ELR (cell line): ENCODE measurements around the gene KRT76.
"Not testable (repeated sequence)": the region's sequence is repeated elsewhere in the genome, so short reads cannot be mapped to it uniquely, and the experiment has no call there.

Source experiments
- DNase-seq: peaks from one replicate; pipeline ENCODE4 v3.0.0-alpha.2; 2015; ENCODE audit warnings: low read depth

Gene KRT76

DNA sequence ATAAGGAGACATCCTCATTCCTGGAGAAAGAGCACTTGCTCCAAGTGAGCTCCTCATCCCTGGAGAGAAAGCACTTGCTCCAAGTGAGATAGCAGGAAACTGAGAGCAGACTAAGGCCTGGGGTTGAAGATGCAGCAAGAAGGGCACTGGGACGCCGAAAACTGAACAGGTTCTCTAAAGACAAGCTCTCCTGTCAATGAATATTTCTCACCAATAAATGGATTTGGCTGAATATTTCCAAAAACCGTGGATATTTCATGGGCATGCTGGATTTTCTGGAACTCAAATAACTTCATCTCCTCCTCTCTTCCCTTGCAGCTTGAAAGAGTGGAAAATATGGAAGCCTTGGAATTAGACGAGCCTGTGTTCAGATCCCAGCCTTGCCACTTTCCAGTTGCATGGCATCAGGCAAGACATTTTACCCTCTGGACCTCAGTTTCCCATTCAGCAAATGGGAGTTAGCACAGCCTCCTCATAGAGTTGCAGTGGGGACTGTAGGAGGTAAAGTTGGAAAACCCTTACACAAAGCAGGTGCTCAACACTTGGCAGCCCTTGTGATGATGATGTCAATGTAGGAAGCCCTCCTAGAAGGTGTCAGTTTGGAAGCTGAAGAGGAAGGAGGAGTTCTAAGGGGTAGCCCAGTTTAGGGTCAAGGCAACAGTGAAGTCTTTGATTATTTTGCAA lies 4.4 kb upstream of the KRT76 start:
- no peak for DNase-seq

GRCh38 chr12:52779914-52780313 lies 2.8 kb upstream of the KRT76 start:
- no peak for DNase-seq

DNA sequence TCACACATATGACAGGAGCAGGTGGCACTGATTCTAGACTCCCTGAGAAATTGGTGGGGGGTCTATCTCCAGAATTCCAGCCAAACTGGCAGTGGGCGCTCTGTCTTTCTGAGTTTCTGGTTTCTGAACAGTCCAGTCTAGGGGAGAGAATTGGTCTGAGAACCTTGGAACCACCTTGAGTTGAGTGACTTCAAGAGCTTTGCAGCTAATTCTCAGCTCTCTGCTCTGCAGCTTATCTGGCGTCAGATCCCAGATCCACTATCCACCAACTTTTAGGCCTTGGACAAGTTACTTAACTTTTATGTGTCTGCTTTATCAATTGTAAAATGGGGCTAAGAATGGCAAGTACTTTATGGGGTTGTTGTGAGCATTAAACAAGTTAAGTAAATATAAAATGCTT lies 1.7 kb upstream of the KRT76 start:
- no peak for DNase-seq

GRCh38 chr12:52777566-52777965 lies 421 bp upstream of the KRT76 start:
- DNase-seq: no peak

DNA sequence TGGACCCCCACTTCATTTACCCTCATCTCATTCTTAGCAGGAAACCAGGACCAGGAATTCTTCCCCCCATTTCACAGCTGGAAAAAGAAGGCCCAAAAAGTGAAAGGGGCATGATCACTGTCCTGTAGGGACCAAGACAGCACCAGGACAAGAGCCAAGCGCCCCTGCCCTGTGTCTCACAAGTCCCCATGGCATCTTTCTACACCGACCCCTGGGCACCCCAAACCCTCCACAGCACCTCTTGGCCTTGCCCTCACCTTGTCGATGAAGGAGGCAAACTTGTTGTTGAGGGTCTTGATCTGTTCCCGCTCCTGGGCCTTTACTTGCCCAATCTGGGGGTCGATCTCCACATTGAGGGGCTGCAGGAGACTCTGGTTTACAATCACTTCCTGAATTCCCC lies 710 bp downstream of the KRT76 start:
- DNase-seq: no peak

DNA sequence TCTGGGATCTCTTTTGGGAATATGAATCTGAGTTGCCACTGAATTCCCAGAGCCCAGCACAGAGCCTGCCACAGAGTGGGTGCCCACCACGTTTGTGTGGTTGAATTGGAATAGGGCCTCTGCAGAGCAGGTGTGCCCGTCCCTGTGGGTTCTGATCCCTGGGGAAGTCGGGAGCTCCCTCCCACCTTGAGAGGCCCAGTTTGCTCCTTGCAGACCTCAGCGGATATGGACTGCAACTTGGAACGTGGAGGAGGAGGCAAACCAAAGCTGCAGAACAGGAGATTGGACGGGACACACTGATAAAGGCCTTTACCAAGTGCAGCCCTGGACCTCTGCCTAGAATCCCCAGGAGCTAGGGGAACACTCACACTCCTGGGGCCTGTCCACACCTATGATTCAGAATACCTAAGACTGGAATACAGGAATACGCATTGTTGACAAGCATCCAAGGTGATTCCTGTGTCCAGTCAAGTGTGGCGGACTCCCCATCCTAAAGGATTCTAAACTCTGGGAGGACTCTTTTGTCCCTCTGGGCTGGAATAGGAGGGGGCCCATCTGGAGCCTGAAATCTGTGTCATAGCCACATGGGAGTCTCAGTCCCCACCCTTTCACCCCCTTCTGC lies 2.4 kb downstream of the KRT76 start:
- no peak for DNase-seq

- no peak for DNase-seq
Observed at GRCh38 chr12:52772772-52773171, 4.4 kb downstream of the KRT76 start.

GRCh38 chr12:52772188-52772587 lies 5.0 kb downstream of the KRT76 start:
- DNase-seq: no peak

GRCh38 chr12:52771505-52771904 lies 5.6 kb downstream of the KRT76 start:
- DNase-seq: no peak

DNA sequence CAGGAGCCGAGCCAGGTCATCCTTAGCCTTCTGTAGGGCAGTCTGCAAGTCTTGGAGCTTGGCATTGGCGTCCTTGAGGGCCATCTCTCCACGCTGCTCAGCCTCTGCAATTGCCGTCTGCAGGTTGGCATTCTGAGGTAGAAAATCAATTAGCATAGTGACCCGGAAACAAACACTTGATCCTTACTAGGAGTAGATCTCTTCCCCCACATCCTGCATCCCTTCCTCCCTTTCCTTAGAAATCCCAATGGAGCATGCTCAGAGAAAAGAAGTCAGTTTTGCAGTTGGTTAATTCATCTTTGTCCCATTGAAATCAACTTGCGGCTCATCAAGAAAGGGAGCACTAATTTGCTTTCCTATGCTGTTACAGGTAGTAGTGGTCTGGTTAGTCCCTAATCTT lies 6.1 kb downstream of the KRT76 start:
- no peak for DNase-seq

DNA sequence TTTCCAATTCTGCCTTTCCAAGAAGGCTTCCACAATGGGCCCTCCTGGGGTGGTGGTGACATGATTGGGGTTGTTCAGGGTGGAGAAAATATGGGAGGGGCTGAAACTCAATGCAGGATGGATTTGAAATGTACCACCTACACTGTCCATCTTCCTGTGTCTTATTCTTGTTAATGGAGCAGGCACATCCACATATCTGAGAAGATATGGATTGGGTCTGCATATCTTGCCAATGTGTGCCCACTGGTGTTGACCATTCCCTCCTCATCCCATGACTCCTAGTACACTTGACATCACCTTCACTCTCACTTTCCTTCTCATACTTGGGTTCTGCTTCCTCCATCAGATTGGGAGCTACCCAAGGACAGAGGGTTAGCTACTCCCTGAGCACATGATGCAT lies 7.2 kb downstream of the KRT76 start:
- no peak for DNase-seq

DNA sequence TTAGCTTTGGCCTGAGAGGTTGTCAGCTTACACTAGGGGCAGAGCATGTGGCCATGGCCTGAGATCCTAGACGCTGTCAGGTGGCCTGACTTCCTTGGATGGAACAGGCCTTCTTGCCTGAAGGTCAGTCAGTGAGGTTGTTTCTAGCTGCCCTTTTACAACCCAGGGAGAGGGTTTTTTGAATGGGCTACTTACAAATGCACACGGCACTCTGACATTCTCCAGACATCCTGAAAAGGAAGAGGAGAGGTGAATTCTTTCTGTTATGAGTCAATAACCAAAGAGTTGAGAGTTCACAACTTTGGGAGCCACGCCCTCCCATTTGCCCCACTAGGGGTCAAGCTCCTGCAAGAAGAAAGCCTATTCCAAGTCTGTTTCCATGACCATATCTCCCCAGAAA lies 7.8 kb downstream of the KRT76 start:
- no peak for DNase-seq

DNA sequence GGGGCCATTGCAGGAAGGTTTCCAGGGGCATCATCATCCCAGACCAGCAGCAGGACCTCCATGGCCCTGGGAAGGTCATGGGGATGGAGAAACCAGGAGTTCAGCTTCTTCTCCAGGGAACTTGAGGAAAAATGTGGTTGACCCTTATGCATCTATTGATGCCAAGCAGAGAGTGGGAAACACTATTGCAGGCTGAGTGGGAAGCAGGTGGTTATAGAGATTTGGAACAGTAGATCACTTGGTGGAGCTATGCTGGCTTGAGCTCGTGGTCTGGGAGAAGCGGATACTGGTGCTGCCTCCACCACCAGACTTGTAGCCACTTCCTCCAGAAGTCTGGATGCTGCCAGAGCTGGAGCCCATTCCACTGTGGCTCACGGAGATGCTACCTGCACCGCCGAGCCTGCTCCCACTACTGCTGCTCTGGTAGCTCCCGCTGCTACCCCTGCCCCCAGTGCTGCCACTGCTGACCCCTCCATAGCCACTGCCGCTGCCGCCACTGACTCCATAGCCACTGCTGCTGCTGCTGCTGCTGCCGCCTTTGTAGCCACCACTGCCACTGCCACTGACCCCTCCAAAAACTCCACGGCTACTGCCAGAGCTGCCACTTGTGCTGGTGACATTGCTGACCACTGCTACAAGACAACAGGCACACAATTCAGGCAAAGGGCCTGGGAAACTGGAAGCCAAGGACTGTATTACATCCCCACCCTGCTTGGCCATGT lies 8.5 kb downstream of the KRT76 start:
- DNase-seq: no peak

DNA sequence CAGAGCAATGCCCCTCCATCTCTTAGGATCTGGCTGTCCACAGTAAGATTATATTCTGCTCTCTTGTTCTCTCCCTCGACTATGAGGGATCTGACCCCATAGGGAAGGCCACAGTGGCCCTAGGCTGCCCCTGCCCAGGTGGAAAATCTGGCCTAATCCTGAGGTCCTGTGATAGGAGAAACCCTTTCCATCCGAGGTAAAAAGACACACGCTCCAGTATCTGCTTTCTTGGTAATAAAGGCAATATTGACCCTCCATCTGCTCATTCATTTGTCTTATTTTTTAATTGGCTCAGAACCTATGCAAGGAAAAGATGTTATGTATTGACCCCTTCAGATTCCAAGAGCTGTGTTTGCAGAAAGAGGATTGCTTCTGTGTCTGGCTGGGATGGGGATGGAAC lies 9.7 kb downstream of the KRT76 start:
- DNase-seq: no peak

GRCh38 chr12:52767020-52767379 lies 10.1 kb downstream of the KRT76 start:
- DNase-seq: no peak

DNA sequence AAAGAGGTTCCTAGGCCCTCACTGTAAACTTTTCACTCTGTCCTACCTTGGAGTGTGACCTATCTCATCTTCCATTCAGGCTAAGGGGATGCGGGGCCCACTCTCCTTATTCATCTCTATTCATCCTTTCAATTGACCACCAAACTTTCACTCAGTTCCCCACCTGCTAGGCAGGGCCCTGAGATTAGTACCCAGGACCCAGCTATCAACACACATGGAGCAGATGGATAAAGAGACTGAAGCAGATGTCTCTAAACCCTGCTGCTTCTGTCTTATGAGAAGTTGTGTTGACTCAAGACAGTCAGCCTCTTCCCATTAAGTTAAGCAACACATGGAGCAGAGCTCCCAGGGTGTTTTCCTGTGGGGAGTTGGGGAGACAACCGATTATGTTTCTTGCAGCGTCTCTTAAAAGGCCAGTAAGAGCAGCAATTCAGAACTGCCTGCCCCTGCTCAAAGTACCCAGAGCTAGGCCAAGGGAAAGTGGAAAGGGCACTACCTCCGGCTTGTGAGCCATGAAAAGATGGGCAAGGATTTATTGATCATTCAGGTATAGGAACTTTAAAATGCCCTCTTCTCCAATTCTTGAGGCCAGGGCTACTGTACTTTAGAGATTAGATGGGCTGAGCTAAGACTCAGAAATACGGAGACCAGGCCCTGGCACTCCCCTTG lies 10.7 kb downstream of the KRT76 start:
- DNase-seq: no peak

DNA sequence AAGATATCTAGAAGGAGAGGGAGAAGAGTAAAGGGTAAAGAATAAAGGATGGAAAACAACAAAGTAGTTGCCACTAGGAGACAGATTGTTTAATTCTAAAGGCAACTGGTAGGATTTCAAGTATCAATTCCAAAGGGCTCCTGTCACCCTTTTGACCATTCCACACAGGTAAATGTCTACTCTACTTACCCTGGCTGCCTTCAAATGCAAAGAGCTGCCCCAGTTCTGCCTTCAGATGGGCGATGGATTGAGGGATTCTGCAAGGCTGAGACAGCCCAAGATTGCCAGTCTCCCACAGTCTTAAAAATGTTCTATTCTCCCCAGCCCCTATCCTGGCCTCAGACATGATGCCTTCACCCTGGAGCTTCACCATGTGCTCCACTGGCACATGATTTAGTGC lies 11.4 kb downstream of the KRT76 start:
- no peak for DNase-seq

DNA sequence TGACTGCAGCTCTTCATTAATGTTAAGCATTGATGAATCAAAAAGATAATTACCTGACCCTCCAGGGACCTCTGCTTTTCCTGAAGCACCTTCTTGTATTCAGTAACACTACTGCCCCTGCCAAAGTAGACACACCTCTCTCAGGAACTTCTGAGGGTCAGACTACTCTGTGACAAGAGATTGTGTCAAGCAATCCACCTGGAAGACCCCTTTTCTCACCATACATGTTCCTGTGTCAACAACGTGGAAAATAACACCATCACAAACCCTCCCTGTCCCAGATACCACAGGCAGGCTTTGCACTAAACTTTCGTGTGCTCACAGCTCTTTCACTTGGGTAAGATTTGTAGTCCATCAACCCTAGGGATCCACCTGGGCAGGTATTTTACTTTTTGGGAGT lies 13.2 kb downstream of the KRT76 start:
- DNase-seq: no peak

DNA sequence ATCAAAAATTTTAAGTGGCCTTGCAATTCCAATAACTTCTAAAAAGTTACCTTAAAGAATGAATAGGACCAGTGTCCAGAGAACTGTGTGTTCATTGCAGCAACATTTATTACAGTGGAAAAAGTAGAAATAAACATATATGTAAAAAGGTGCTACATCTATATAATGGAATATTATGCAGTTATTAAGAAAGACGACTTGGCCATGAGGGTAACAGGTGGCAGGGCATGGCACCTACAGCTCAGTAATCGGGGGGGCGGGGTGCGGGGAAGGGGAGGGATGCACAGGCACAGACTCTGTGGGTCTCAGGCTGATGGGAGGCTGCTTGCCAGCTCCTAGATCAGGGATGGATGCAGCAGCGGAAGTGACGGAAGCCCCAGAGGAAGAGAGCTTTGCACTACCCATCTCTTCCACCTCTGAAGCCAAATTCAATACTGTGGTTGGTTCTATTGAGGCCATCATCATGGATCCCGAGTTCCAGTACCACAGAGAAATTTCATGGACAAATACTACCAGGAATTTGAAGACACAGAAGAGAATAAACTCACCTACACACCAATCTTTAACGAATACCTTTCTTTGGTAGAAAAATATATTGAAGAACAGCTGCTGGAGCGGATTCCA lies 14.0 kb downstream of the KRT76 start:
- DNase-seq: no peak

GRCh38 chr12:52761802-52762201 lies 15.3 kb downstream of the KRT76 start:
- no peak for DNase-seq

- DNase-seq: not testable (repeated sequence)
Observed at GRCh38 chr12:52761218-52761617, 15.9 kb downstream of the KRT76 start.

GRCh38 chr12:52760623-52761022 lies 16.5 kb downstream of the KRT76 start:
- no peak for DNase-seq

DNA sequence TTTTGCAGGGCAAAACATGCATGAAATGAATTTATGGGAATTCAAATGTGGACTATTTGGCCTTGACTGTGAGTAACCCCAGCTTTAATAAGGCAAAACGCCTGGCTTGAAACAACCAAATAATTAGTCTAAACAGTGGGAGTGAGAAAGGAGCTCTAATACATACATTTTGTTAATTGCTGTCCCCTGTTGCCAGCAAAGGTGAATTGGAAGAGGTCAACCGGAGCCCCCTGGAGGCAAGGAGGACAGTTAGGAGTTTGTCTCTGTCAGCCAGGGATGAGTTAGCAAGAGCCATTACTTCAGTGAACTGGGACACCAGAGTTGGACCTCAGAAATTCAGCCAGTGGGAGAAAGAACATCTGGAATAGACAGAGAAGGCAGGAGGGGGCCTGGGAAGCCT lies 17.4 kb downstream of the KRT76 start:
- no peak for DNase-seq
